Measurements from ENCODE around the gene TMEM45B. TPM values are rescaled to one million over a fixed set of nuclear protein-coding genes. Genes with fewer than 3 reads are reported as not detected.
A peak's percentile ranks its signal among the peaks of the same experiment; 100 is the strongest.

Gene TMEM45B
- total and polyA plus RNA-seq, 12 donors = 0.11 TPM; not detected in 11

- H3K4me3 ChIP-seq = no peak overlapping the region
- no peak for DNase-seq
- intact Hi-C loops (cut with DNase I) = no loop called here
- H3K27me3 ChIP-seq = no peaks in the 10 kb centered on the region
- WGBS, 2 donors = 78 to 81% methylated on average over 9 of the region's 9 CpGs
- H3K4me1 ChIP-seq = no peaks in the 10 kb centered on the region
- peak in 7 of 9 donors; percentile 19 to 54 (median 35) for TF ChIP-seq CTCF (IDR thresholded peaks at IDR 0.05)
- H3K9me3 ChIP-seq = no peaks in the 10 kb centered on the region
- H3K36me3 ChIP-seq = peaks cover 0 to 100% (median 84%) of the 10 kb centered on the region in 9 donors
- no peak for ATAC-seq
- no peak overlapping the region for H3K27ac ChIP-seq
These were observed 66.0 kb downstream of the TMEM45B start for GRCh38 chr11:129881570-129882170.

GRCh38 chr11:129884581-129884980, 68.9 kb downstream of the TMEM45B start:
- no peak overlapping the region for H3K4me3 ChIP-seq
- H3K27ac ChIP-seq = no peak overlapping the region
- no peaks in the 10 kb centered on the region for H3K4me1 ChIP-seq
- peaks cover 0 to 100% (median 86%) of the 10 kb centered on the region in 9 donors for H3K36me3 ChIP-seq
- no peaks in the 10 kb centered on the region for H3K27me3 ChIP-seq
- 96 to 97% methylated on average over 8 of the region's 8 CpGs for WGBS, 2 donors
- intact Hi-C loops (cut with DNase I) = no loop called here
- no peak for TF ChIP-seq CTCF (IDR thresholded peaks at IDR 0.05)
- no peak for DNase-seq
- ATAC-seq = no peak
- H3K9me3 ChIP-seq = no peaks in the 10 kb centered on the region

GRCh38 chr11:129885381-129885780, 69.7 kb downstream of the TMEM45B start:
- Histone ChIP-seq H3K4me3 (no peak overlapping the region), H3K36me3 (peaks cover 0 to 100% (median 86%) of the 10 kb centered on the region in 9 donors), H3K27me3 (no peaks in the 10 kb centered on the region), H3K27ac (no peak overlapping the region), H3K4me1 (no peaks in the 10 kb centered on the region), H3K9me3 (no peaks in the 10 kb centered on the region)
- TF ChIP-seq CTCF (IDR thresholded peaks at IDR 0.05) = no peak
- 97% methylated on average over 12 of the region's 12 CpGs for WGBS, 2 donors
- DNase-seq = no peak
- intact Hi-C loops (cut with DNase I) = no loop called here
- no peak for ATAC-seq

GRCh38 chr11:129888451-129888850, 72.8 kb downstream of the TMEM45B start:
- H3K36me3 ChIP-seq = peaks cover 0 to 99% (median 70%) of the 10 kb centered on the region in 9 donors
- no peaks in the 10 kb centered on the region for H3K9me3 ChIP-seq
- ATAC-seq = no peak
- no peak overlapping the region for H3K27ac ChIP-seq
- 85 to 86% methylated on average over 5 of the region's 5 CpGs for WGBS, 2 donors
- no peak for DNase-seq
- intact Hi-C loops (cut with DNase I) = no loop called here
- no peaks in the 10 kb centered on the region for H3K27me3 ChIP-seq
- H3K4me3 ChIP-seq = no peak overlapping the region
- no peak for TF ChIP-seq CTCF (IDR thresholded peaks at IDR 0.05)
- peaks cover 0 to under 1% (median 0%) of the 10 kb centered on the region in 9 donors for H3K4me1 ChIP-seq
